ENCODE results near the gene IL1RAP. TPM values are rescaled to one million over a fixed set of nuclear protein-coding genes. Genes with fewer than 3 reads are reported as not detected.

Gene IL1RAP
- polyA plus RNA-seq, 3 donors, result 8.0 to 12.6 (median 11.8) TPM

- intact Hi-C loops (cut with micrococcal nuclease), result no loop called here
- Histone ChIP-seq H3K27me3 (ENCODE audit: control insufficient read depth in 2 of 2, insufficient read depth in 2 of 2, low read length in 2 of 2) (no peaks in the 10 kb centered on the region), H2AFZ (ENCODE audit: insufficient read depth, low read depth, low read length, poor library complexity, severe bottlenecking) (no peak overlapping the region), H4K20me1 (ENCODE audit: insufficient read depth, low read length) (no peaks in the 10 kb centered on the region), H3K4me1 (ENCODE audit: control insufficient read depth in 1 of 2, insufficient read depth in 2 of 2, low read length in 2 of 2) (no peaks in the 10 kb centered on the region), H3K9me3 (replicated peaks in 1 of 2; ENCODE audit: control insufficient read depth in 1 of 2, insufficient read depth in 1 of 2, low read length in 2 of 2) (no peaks in the 10 kb centered on the region), H3K79me2 (ENCODE audit: insufficient read depth, low read length) (no peaks in the 10 kb centered on the region), H3K9ac (ENCODE audit: insufficient read depth, low read length, poor library complexity, severe bottlenecking) (no peak overlapping the region), H3K36me3 (replicated peaks in 1 of 2; ENCODE audit: control insufficient read depth in 1 of 2, insufficient read depth in 2 of 2, low read length in 2 of 2) (no peaks in the 10 kb centered on the region), H3K27ac (ENCODE audit: low read depth in 1 of 2, low read length in 2 of 2) (no peak overlapping the region), H3K4me2 (replicated peaks; ENCODE audit: extremely low read depth, low read length, poor library complexity, severe bottlenecking) (no peak overlapping the region), H3K4me3 (replicated peaks in 1 of 3; ENCODE audit: low read depth in 2 of 3, low read length in 3 of 3) (no peak overlapping the region)
- Mint-ChIP-seq H3K36me3 (no peaks in the 10 kb centered on the region), H3K27ac (no peak overlapping the region), H3K27me3 (ENCODE audit: low read depth in 3 of 3) (peaks cover 0 to 1% (median under 1%) of the 10 kb centered on the region in 3 donors), H3K9me3 (peaks cover 2 to 5% (median 4%) of the 10 kb centered on the region in 7 donors), H3K4me3 (no peak overlapping the region), H3K4me1 (no peaks in the 10 kb centered on the region)
- TF ChIP-seq CTCF (IDR thresholded peaks at IDR 0.05), result no peak
- no CpG with 5 or more reads among the region's 1 CpG for WGBS (ENCODE audit: insufficient coverage)
- DNase-seq, result no peak
These were observed 172.1 kb downstream of the IL1RAP start for GRCh38 chr3:190686011-190686410.

GRCh38 chr3:190690246-190690645 lies 176.4 kb downstream of the IL1RAP start:
- peaks cover 0 to 5% (median 4%) of the 10 kb centered on the region in 7 donors for H3K9me3 Mint-ChIP-seq
- no peaks in the 10 kb centered on the region for H3K36me3 ChIP-seq (replicated peaks in 1 of 2; ENCODE audit: control insufficient read depth in 1 of 2, insufficient read depth in 2 of 2, low read length in 2 of 2)
- no peak overlapping the region for H3K27ac Mint-ChIP-seq
- H3K9ac ChIP-seq (ENCODE audit: insufficient read depth, low read length, poor library complexity, severe bottlenecking), result no peak overlapping the region
- intact Hi-C loops (cut with micrococcal nuclease), result loop anchor here (10.0 kb wide), 2 partner anchors 175 to 465 kb away; partner anchors contain the start of gene IL1RAP (in 1 of the 2)
- no peak for TF ChIP-seq CTCF (IDR thresholded peaks at IDR 0.05)
- no peaks in the 10 kb centered on the region for H3K27me3 ChIP-seq (ENCODE audit: control insufficient read depth in 2 of 2, insufficient read depth in 2 of 2, low read length in 2 of 2)
- no peaks in the 10 kb centered on the region for H3K79me2 ChIP-seq (ENCODE audit: insufficient read depth, low read length)
- no peak overlapping the region for H3K27ac ChIP-seq (ENCODE audit: low read depth in 1 of 2, low read length in 2 of 2)
- no peaks in the 10 kb centered on the region for H3K36me3 Mint-ChIP-seq
- no peak overlapping the region for H3K4me2 ChIP-seq (replicated peaks; ENCODE audit: extremely low read depth, low read length, poor library complexity, severe bottlenecking)
- H3K4me1 ChIP-seq (ENCODE audit: control insufficient read depth in 1 of 2, insufficient read depth in 2 of 2, low read length in 2 of 2), result no peaks in the 10 kb centered on the region
- no peak for DNase-seq
- no peaks in the 10 kb centered on the region for H3K4me1 Mint-ChIP-seq
- no peak overlapping the region for H3K4me3 ChIP-seq (replicated peaks in 1 of 3; ENCODE audit: low read depth in 2 of 3, low read length in 3 of 3)
- no peaks in the 10 kb centered on the region for H4K20me1 ChIP-seq (ENCODE audit: insufficient read depth, low read length)
- no peaks in the 10 kb centered on the region for H3K9me3 ChIP-seq (replicated peaks in 1 of 2; ENCODE audit: control insufficient read depth in 1 of 2, insufficient read depth in 1 of 2, low read length in 2 of 2)
- no peak overlapping the region for H2AFZ ChIP-seq (ENCODE audit: insufficient read depth, low read depth, low read length, poor library complexity, severe bottlenecking)
- H3K4me3 Mint-ChIP-seq, result no peak overlapping the region
- WGBS (ENCODE audit: insufficient coverage), result no CpG with 5 or more reads among the region's 6 CpGs
- peaks cover 0 to 2% (median 1%) of the 10 kb centered on the region in 3 donors for H3K27me3 Mint-ChIP-seq (ENCODE audit: low read depth in 3 of 3)

Data from CD14-positive monocyte (primary cell).